Esophagus squamous epithelium (tissue), 4 donors: ENCODE results near the gene SIL1.

Source experiments
- POLR2A ChIP-seq, 4 donors: fragments of 450-650 bp; IDR thresholded peaks; one replicate each; pipeline ENCODE4 v1.6.1; 2017; ENCODE audit warnings: antibody characterized with exemption in 4 of 4, mild to moderate bottlenecking in 4 of 4, moderate library complexity in 3 of 4
- TF ChIP-seq, protein P1 (sequence below), 6 experiments: fragments of 450-650 bp in 4 of 6; fragments of 200-600 bp in 2 of 6; sonication (generic) in 2 of 6; IDR thresholded peaks; one replicate each; pipeline ENCODE4 v1.5.1; 2016 to 2019; ENCODE audit warnings: antibody characterized with exemption in 6 of 6, mild to moderate bottlenecking in 4 of 6, moderate library complexity in 4 of 6

- TF ChIP-seq, protein P1, sequence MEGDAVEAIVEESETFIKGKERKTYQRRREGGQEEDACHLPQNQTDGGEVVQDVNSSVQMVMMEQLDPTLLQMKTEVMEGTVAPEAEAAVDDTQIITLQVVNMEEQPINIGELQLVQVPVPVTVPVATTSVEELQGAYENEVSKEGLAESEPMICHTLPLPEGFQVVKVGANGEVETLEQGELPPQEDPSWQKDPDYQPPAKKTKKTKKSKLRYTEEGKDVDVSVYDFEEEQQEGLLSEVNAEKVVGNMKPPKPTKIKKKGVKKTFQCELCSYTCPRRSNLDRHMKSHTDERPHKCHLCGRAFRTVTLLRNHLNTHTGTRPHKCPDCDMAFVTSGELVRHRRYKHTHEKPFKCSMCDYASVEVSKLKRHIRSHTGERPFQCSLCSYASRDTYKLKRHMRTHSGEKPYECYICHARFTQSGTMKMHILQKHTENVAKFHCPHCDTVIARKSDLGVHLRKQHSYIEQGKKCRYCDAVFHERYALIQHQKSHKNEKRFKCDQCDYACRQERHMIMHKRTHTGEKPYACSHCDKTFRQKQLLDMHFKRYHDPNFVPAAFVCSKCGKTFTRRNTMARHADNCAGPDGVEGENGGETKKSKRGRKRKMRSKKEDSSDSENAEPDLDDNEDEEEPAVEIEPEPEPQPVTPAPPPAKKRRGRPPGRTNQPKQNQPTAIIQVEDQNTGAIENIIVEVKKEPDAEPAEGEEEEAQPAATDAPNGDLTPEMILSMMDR (IDR thresholded peaks at IDR 0.05) = no peak
- TF ChIP-seq POLR2A (IDR thresholded peaks at IDR 0.05) = no peak
Observed at GRCh38 chr5:139079991-139080610, 118.1 kb downstream of the SIL1 start.
